CD4-positive, alpha-beta T cell (primary cell): ENCODE data around the gene DNAH6. TPM values are rescaled to one million over a fixed set of nuclear protein-coding genes. Genes with fewer than 3 reads are reported as not detected.

Source experiments
- ATAC-seq: fragments of 200-7000 bp; cut with Tn5 transposase; one replicate; pipeline ENCODE4 v1.10.0; 2022; ENCODE audit warnings: mild to moderate bottlenecking; ENCODE audit not compliant: poor library complexity
- CTCF ChIA-PET: fragments of 350-600 bp; sonication (Branson Sonifier 250); formaldehyde crosslinking; loops from one replicate; lab custom pipeline; 2021; ENCODE audit warnings: antibody characterized with exemption, inconsistent platforms; lab: Charles Lee
- POLR2A ChIA-PET: fragments of 350-600 bp; sonication (Branson Sonifier 250); formaldehyde crosslinking; loops from one replicate; lab custom pipeline; 2021; ENCODE audit warnings: antibody characterized with exemption, inconsistent platforms; lab: Charles Lee
- DNase-seq, 14 experiments: peaks; one replicate each; pipeline ENCODE4 v3.0.0-alpha.2; 2013 to 2020; ENCODE audit warnings: mixed read lengths in 2 of 14
- H3K27ac ChIP-seq, 2 donors: one replicate each; pipeline versions ENCODE4 v1.5.1 to v1.7.0; 2013; ENCODE audit warnings: low read length in 2 of 2, low read depth in 1 of 2, mild to moderate bottlenecking in 1 of 2
- H3K27me3 ChIP-seq, 2 experiments: 1 replicate in 1 of 2; 2 replicates in 1 of 2; pipeline versions ENCODE4 v1.6.1 to v1.7.0; 2013; ENCODE audit warnings: low read length in 2 of 2, control low read depth in 1 of 2, mild to moderate bottlenecking in 1 of 2, moderate library complexity in 1 of 2; ENCODE audit not compliant: insufficient read depth in 2 of 2, control insufficient read depth in 1 of 2
- H3K36me3 ChIP-seq: one replicate; pipeline ENCODE4 v1.6.1; 2013; ENCODE audit warnings: low read length, control low read depth; ENCODE audit not compliant: insufficient read depth
- H3K4me1 ChIP-seq: one replicate; pipeline ENCODE4 v1.6.1; 2013; ENCODE audit warnings: low read length, control low read depth; ENCODE audit not compliant: insufficient read depth
- H3K4me3 ChIP-seq: one replicate; pipeline ENCODE4 v1.5.1; 2013; ENCODE audit warnings: mild to moderate bottlenecking, low read length, moderate library complexity
- H3K9me3 ChIP-seq, 2 experiments: 1 replicate in 1 of 2; 2 replicates in 1 of 2; pipeline versions ENCODE4 v1.6.1 to v1.7.0; 2013; ENCODE audit warnings: low read length in 2 of 2, mild to moderate bottlenecking in 2 of 2, control low read depth in 1 of 2, moderate library complexity in 1 of 2; ENCODE audit not compliant: control insufficient read depth in 1 of 2, insufficient read depth in 1 of 2
- H3K27ac Mint-ChIP-seq: one replicate; pipeline ENCODE4 v1.8.0; 2020; ENCODE audit warnings: mixed read lengths
- H3K27me3 Mint-ChIP-seq: one replicate; pipeline ENCODE4 v1.8.0; 2021; ENCODE audit warnings: mixed read lengths
- H3K36me3 Mint-ChIP-seq: one replicate; pipeline ENCODE4 v1.8.0; 2021; ENCODE audit warnings: low read depth, mixed read lengths
- H3K4me1 Mint-ChIP-seq: one replicate; pipeline ENCODE4 v1.8.0; 2021; ENCODE audit warnings: low read depth, mixed read lengths
- H3K4me3 Mint-ChIP-seq: one replicate; pipeline ENCODE4 v1.8.0; 2020; ENCODE audit warnings: mild to moderate bottlenecking, mixed read lengths
- H3K9me3 Mint-ChIP-seq: one replicate; pipeline ENCODE4 v1.8.0; 2020; ENCODE audit warnings: mixed read lengths
- intact Hi-C, 2 experiments: fragments of 100-400 bp; cut with DNase I in 1 of 2; cut with micrococcal nuclease in 1 of 2; formaldehyde crosslinking; loops; one replicate each; pipeline versions ENCODE4 v1.15.1 to v1.9.0; 2023 to 2025; cut with DNase I, micrococcal nuclease
- total RNA-seq, 174 experiments: library from RNA in 2 of 174; stranded (reverse) in 2 of 174; gene quantifications; one replicate each; pipeline ENCODE4 v1.2.3 and lab custom pipeline; 2021 to 2026
- TF ChIP-seq, protein P1 (sequence below): fragments of 200-600 bp; IDR thresholded peaks from one replicate; pipeline ENCODE4 v1.8.0; 2022; ENCODE audit warnings: antibody characterized with exemption, mild to moderate bottlenecking

DNAH6 gene
- total RNA-seq, 2 experiments from 2014 or later = 0.59 to 1.2 TPM

DNA sequence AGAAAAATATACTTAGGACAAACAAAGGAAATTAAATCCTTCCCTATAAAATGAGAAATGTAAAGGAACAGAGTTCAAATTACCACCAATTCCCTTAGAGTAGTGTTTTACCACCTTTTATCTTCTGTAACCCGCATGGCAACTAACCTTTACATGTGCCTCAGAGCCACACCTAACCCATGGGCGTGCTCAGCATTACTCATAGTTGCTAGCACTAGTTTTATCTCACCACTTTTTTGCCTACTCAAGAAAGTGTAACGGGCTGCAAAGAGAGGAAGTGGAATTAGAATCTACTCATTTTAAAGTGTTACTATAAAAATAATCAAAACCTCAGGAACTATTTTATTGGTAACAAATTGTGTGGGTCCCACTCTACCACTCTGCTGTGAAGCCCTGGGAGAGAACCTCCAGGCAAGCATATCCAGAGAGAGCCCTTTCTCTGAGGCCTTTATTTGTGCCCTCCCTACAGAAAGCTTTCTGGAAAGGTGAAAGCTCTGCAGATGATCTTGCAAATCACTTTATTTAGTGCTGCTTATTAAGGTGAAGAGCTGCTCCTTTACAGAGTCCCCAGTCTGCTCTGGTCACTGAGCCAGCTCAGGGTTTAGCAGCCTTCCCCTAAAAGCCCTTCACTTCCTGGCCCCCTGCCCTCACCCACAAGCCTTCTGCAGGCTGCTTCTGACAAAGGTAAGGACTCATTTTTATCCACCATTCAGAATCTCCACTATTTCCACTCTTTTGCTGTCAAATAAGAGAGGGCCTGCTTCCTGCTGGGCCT is 265.8 kb downstream of the DNAH6 start:
- POLR2A ChIA-PET = interaction anchor here (0.8 to 1.8 kb wide), 14 partner anchors 11 to 124 kb away, joined by 3 to 17 read pairs (median 4); partner anchors contain the start of genes TMSB10 and TRABD2A
- no peaks in the 10 kb centered on the region for H3K27me3 ChIP-seq
- Mint-ChIP-seq H3K27me3 (no peaks in the 10 kb centered on the region), H3K36me3 (peaks cover 14% of the 10 kb centered on the region), H3K4me1 (peaks cover 93% of the 10 kb centered on the region), H3K27ac (peak overlapping the region; percentile 90), H3K9me3 (peaks cover 9% of the 10 kb centered on the region), H3K4me3 (peak overlapping the region; percentile 81)
- H3K9me3 ChIP-seq = no peaks in the 10 kb centered on the region
- ATAC-seq (peak; percentile 83), DNase-seq (peak; percentile 25 to 91 (median 57))
- H3K4me3 ChIP-seq = no peak overlapping the region
- CTCF ChIA-PET = interaction anchor here (0.6 to 1.3 kb wide), 3 partner anchors 40 to 144 kb away, joined by 3 to 5 read pairs (median 4); no protein-coding TSS in a partner anchor
- peak overlapping the region; percentile 67 to 70 for H3K27ac ChIP-seq
- intact Hi-C loops = loop anchor here (2.0 to 5.0 kb wide), 4 partner anchors 65 to 145 kb away; no protein-coding TSS in a partner anchor
- H3K4me1 ChIP-seq = peaks cover 47% of the 10 kb centered on the region
- H3K36me3 ChIP-seq = no peaks in the 10 kb centered on the region
- TF ChIP-seq, protein P1, sequence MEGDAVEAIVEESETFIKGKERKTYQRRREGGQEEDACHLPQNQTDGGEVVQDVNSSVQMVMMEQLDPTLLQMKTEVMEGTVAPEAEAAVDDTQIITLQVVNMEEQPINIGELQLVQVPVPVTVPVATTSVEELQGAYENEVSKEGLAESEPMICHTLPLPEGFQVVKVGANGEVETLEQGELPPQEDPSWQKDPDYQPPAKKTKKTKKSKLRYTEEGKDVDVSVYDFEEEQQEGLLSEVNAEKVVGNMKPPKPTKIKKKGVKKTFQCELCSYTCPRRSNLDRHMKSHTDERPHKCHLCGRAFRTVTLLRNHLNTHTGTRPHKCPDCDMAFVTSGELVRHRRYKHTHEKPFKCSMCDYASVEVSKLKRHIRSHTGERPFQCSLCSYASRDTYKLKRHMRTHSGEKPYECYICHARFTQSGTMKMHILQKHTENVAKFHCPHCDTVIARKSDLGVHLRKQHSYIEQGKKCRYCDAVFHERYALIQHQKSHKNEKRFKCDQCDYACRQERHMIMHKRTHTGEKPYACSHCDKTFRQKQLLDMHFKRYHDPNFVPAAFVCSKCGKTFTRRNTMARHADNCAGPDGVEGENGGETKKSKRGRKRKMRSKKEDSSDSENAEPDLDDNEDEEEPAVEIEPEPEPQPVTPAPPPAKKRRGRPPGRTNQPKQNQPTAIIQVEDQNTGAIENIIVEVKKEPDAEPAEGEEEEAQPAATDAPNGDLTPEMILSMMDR = no peak

DNA sequence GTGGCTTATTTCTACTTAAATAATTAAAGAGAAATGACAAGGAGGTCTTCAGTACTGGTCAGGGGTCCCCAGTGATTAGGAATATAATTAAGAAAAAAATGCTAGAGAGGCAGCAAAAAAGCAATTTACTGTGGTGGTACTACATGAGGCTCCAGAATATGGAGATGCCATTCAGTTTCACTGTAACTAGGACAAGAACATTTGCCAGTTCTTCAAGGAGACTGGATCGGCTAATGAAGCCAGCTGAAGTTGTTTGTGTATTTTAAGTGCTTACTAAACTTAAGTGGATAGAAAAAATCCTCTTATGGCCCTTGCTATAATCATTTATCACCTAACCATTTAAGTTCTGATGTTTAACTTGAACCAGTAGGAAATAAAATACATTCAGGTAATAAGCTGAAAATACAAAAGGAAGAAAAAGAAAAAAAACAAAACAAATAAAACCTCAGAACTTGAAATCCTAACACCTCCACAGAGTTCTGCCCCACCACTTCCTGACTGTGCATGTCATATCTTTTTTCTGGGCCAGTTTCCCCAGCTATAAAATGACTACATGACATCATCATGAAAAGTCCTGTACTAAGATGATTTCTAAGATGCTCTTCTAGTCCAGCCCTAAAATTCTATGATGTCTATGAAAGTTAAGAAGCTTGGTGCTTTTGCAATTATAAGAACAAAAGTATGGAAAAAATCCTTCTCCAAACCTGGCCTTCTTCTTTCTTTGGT is 266.6 kb downstream of the DNAH6 start:
- Histone ChIP-seq H3K27me3 (no peaks in the 10 kb centered on the region), H3K4me3 (no peak overlapping the region), H3K27ac (peak overlapping the region; percentile 67 to 70), H3K4me1 (peaks cover 42% of the 10 kb centered on the region), H3K36me3 (no peaks in the 10 kb centered on the region), H3K9me3 (no peaks in the 10 kb centered on the region)
- H3K36me3 Mint-ChIP-seq = peaks cover 14% of the 10 kb centered on the region
- peak overlapping the region; percentile 81 for H3K4me3 Mint-ChIP-seq
- ChIA-PET CTCF (interaction anchor here (0.9 to 1.3 kb wide), 2 partner anchors 41 to 143 kb away, joined by 4 to 5 read pairs; no protein-coding TSS in a partner anchor), POLR2A (interaction anchor here (0.8 to 1.8 kb wide), 19 partner anchors 10 to 124 kb away, joined by 3 to 17 read pairs (median 4); partner anchors contain the start of genes TMSB10 and TRABD2A)
- H3K4me1 Mint-ChIP-seq = peaks cover 86% of the 10 kb centered on the region
- intact Hi-C loops = loop anchor here (2.0 to 5.0 kb wide), 4 partner anchors 64 to 144 kb away; no protein-coding TSS in a partner anchor
- H3K27me3 Mint-ChIP-seq = no peaks in the 10 kb centered on the region
- H3K27ac Mint-ChIP-seq = peak overlapping the region; percentile 90
- ATAC-seq (peak; percentile 72), DNase-seq (peak in 11 of 14 experiments; percentile 15 to 91 (median 37))
- peaks cover 6% of the 10 kb centered on the region for H3K9me3 Mint-ChIP-seq
- TF ChIP-seq, protein P1 = no peak

DNA sequence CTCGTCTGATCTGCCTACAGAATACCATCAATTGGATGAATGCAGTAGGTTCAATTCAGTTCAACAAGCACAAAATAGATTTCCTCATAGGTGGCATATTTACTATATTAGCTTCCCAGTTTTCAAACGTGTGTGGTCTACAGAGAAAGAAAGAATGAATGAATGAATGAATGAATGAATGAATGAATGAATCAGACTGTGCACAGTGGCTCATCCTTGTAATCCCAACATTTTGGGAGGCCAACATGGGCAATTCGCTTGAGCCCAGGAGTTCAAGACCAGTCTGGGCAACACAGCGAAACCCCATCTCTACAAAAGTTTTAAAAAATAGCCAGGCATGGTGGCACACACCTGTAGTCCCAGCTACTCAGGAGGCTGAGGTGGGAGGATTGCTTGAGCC is 269.7 kb downstream of the DNAH6 start:
- no peak for DNase-seq
- POLR2A ChIA-PET = interaction anchor here (0.6 to 1.5 kb wide), 2 partner anchors 9 to 61 kb away, joined by 3 to 5 read pairs; no protein-coding TSS in a partner anchor
- Histone ChIP-seq H3K27me3 (no peaks in the 10 kb centered on the region), H3K36me3 (no peaks in the 10 kb centered on the region), H3K4me3 (no peak overlapping the region), H3K27ac (no peak overlapping the region), H3K4me1 (peaks cover 30% of the 10 kb centered on the region), H3K9me3 (no peaks in the 10 kb centered on the region)
- ATAC-seq = no peak
- intact Hi-C loops = no loop called here
- H3K4me1 Mint-ChIP-seq = peaks cover 55% of the 10 kb centered on the region
- peaks cover 5% of the 10 kb centered on the region for H3K36me3 Mint-ChIP-seq
- H3K9me3 Mint-ChIP-seq = no peaks in the 10 kb centered on the region
- TF ChIP-seq, protein P1 = no peak
- no peak overlapping the region for H3K27ac Mint-ChIP-seq
- H3K4me3 Mint-ChIP-seq = no peak overlapping the region
- no peaks in the 10 kb centered on the region for H3K27me3 Mint-ChIP-seq
- CTCF ChIA-PET = interaction anchor here (0.8 to 1.2 kb wide), 3 partner anchors 60 to 140 kb away, joined by 3 to 4 read pairs (median 3); no protein-coding TSS in a partner anchor
